NCI-H524 (cell line): Measurements from ENCODE around the gene SATB2.

Experiments
- DNase-seq, 2 experiments: peaks; one replicate each; lab custom pipeline; 2025; lab: John Stamatoyannopoulos, UW

SATB2 gene

DNA sequence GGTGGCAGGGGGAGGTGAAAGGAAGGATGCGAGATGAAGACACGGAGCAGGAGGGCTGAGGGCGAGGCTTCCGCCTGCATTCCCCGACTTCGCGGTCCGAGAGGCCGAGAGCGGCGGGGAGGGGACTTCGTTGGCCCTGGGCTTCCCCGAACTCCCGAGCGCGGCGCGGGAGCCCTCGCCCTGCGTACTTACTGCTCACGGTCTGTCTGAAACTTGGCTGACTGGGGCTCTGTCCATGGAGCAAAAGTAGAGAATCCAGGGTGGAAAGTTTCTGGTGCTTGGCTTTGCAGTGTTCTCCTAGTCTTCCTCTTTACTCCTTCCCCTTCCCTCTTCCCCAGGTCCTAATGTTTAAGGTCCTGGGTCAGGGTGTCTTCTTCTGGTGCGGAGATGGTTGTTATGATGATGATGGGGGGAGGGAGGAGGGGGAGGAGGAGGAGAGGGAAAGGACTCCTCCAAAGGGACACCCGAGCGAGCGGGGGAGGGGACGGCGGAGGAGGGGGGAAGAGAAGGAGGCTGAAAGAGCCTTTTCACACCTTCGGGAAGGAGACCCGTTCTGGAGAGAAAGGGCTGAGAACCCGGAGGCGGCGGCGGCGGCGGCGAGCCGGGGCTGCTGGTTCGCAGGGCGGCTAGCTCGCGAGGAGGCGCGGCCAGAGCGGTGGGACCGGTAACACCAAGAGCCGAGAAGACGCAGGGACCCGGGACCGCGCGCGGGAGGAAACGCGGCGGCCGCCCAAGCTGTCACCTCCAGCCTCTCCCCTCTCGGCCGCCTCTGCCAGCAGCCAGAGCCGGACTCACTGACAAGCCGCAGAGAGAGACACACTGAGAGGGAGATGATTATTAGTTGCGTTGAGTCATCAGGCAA is at the start of gene SATB2:
Gene SATB2 (minus strand): TSS at position 793 of the 862 bp plus-strand sequence. CDS start 1,902 bp downstream, outside the sequence.
- DNase-seq: peak; percentile 29 to 40

DNA sequence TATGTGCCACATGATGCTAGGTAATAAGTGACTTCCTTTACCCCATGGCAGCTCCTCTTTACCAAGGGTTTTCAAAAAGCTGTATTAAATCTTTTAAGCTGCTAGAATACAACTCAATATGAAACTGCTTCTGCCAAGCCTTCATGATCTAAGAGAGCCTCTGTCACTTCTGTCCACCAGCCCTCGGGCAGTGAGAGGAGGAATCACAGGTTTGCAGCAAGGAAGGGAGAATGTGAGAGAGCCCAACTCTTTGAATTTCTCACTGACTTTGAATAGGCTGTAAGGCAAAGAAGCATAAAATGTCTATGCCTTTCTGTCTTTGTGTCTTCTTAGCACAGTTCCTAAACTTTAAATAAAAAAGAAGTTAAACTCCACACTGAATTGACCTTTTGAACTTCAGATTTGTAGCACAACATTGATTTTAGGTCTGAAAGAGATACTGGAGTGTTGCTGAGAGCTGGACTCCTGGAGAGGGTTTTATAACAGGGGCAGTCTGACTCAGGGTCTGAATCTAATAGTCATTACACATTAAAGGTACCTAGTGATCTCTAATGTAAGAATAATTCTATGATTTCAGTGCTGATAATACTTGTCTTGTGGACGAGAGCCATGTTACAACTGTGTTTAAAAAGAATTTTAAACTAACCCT is 48.1 kb upstream of the SATB2 start:
- DNase-seq: no peak

DNA sequence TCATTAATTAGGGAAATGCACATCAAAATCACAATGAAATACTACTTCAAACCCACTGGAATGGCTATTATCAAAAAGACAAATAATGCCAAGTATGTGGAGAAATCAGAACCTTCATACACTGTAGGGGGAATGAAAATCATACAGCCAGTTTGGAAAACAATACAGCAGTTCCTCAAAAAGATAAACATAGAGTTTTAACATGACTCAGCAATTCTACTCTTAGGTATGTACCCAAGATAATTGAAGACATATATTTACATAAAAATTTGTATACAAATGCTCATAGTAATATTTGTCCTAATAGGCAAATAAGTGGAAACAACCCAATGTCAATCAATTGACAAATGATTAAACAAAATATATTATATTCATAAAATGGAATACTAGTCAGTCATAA is 45.4 kb upstream of the SATB2 start:
- no peak for DNase-seq

DNA sequence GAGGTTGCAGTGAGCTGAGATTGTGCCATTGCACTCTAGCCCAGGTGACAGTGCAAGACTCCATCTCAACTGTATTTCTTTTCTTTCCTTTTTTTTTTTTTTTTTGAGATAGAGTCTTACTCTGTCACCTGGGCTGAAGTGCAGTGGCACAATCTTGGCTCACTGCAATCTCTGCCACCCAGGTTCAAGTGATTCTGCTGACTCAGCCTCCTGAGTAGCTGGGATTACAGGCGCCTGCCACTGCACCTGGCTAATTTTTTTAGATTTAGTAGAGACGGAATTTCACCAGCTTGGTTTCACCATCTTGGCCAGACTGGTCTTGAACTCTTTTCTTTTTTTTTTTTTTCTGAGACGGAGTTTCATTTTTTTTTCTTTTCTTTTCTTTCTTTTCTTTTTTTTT is 41.3 kb upstream of the SATB2 start:
- no peak for DNase-seq

DNA sequence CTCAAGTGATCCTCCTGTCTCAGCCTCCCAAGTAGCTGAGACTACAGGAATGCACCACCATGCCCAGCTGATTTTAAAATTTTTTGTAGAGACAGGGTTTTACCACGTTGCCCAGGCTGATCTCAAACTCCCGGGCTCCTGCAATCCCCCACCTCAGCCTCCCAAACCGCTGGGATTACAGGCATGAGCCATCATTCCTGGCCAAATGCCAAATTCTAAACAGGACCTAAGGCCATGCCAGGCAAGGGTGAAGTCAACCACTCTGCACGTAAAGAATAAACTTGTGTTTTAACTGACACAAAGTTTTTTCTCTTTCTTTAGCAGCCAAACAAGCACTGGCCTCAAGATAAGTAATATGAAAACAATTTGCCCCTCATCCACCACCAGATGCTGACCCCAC is 37.4 kb upstream of the SATB2 start:
- no peak for DNase-seq

DNA sequence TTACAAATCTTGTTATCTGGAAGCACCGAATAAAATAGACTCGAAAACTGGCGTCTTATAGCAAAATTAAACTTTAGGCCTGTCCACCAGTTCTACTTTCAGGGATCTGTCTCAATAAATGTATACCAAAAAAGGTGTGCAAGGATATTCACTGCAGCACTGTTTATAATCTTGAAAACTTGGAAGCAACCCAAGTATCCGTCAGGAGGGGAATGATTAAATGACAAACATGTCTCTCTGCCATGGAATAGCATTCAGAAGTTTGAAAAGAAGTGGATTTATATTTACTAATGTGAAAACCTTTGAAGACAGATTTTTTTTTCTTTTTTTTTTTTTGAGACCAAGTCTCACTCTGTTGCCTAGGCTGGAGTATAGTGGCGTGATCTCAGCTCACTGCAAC is 32.3 kb upstream of the SATB2 start:
- DNase-seq: no peak

DNA sequence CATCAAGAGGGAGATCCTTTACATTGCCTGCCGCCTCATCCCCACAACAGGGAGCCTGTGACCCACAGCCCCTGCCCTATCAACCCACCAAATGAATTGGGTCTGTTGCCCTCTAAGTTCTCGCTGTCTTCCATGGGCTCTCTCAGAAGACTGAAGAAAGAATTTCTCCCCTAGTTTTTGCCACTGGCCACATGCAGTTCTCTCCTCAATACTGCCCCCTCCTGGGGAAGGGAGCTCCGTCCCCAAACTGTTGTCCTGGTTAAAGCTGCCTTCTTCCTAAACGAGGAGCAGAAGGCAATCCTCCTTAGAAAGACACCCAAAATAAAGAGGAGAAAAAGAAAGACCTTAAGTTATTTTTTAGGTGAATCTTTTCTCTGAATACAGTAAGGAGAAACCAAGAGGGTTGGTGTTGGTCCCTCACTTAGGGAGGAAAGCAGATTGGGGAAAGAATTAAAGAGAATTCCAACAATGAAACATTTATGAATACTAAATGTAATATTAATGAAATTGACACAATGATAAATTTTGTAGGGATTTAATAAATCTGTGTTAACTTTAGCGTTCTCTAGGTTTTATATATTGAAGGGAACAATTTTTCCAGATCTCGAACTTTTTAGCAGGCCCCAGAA is 31.1 kb upstream of the SATB2 start:
- DNase-seq: peak; percentile 14 to 59

DNA sequence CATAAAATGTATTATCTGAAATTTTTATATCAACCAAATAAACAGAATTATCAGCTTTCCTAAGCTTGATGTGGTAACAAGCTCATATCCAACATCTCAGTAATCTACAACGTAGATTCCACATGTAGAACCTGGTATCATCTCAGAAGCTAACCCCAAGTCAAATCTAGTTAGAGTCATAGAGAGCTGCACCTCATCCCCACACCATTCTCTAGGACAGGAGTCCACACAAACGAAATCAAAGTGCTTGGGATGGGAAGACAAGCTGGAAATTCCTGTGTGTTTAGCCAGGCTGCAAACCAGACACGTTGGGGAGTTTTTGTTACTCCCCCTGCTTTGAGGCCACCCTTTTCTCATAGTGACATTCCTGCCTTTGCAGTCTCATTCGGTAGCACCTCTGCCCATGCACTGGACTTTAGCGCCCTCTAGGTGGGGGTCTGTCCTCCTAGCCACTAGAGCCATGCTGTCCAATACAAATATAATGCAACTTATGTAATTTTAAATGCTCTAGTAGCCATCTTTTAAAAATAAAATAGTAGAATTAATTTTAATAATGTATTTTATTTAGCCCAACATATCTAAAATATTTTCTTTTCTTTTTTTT is 28.1 kb upstream of the SATB2 start:
- DNase-seq: peak; percentile 38 to 68

DNA sequence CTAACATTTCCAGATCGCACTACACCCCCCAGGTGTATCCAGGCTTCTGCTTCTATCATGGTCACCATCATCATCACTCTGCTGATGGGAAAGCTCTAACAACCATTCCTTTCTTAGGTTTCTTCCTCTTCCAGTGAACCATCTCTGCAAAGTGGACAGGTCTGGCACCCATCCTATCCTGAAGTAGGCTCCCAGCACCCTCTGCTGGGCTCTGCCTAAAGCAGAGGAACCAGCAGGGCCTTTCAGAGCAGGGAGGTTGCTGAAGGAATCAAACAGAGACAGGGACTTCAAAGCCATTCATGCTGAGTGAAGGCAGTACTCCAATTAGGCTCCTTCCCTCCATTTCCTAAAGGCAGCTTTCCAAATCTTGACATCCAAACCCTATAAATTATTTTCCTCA is 27.2 kb upstream of the SATB2 start:
- peak in 1 of 2 experiments; percentile 45 for DNase-seq

DNA sequence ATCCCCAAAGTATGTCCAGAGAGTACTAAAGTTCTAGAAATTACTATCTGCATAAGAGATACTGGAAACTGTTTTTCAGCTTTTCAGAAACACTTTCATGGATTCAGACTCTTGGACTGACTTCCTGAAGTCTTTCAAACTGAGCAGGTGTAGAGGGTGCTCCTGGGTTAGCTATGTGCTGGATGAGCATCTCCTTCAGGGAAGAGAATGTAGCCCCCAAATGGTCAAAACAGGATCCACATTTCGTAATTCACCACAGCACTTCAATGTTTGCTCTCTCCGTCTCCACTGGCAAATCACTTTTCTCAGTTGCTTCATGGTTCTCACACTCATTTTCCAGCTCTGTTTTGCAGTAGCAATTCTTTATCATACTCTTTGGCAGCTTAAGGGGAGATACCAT is 23.2 kb upstream of the SATB2 start:
- peak in 1 of 2 experiments; percentile 4 for DNase-seq

DNA sequence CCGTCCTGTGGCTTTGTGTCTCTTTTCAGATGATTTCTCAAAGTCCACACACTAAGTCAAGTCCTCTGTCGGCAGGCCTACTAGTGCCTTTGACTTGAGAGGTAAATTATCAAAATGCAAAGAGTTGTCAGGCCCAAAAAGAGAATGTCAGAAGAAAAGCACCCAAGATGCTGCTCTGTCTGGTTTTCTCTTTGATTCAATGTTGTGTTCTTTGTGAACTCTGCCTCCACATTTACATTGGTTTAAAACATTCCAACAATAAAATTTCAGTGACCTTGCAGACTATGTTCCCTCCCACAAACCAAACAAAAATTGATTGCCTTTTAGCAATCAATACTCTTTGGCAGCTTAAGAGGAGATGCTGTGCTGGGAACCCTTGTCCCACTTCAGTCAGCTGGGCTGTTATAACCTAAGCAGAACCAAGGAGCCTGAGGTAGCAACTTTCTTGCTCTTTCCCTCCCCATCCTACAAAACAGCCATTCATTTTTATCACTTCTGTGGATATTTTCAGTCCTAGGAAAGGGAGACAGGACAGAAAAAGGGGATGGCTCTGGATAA is 19.6 kb upstream of the SATB2 start:
- no peak for DNase-seq

DNA sequence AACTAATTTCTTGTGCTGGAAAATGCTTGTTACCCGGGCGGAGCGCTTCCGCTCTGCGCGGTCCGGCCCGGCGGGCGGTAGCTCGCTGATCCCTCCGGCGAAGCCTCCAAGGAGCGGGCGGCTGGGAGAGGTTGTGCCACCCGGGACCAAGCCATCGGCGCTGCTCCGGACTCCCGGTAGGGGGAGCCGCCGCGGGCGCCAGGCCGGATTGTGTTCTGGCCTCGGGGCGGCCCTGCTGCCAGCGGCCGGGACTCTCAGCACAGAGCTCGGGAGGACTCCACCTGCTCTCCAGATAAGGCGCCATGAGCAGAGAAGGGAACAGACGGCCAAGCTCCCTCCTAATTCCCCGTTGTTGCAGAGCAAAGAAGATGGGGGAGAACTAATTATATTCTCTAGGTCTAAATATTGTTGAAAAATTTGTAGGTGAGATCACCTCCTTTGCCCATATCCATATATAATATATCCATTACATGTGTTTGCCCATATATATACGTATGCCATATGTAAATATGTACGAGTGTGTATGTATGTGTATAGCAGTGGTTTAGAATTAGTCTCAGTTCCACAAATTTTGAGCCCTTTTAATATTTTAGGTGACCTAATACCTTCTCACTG is 13.8 kb upstream of the SATB2 start:
- peak; percentile 72 to 84 for DNase-seq

DNA sequence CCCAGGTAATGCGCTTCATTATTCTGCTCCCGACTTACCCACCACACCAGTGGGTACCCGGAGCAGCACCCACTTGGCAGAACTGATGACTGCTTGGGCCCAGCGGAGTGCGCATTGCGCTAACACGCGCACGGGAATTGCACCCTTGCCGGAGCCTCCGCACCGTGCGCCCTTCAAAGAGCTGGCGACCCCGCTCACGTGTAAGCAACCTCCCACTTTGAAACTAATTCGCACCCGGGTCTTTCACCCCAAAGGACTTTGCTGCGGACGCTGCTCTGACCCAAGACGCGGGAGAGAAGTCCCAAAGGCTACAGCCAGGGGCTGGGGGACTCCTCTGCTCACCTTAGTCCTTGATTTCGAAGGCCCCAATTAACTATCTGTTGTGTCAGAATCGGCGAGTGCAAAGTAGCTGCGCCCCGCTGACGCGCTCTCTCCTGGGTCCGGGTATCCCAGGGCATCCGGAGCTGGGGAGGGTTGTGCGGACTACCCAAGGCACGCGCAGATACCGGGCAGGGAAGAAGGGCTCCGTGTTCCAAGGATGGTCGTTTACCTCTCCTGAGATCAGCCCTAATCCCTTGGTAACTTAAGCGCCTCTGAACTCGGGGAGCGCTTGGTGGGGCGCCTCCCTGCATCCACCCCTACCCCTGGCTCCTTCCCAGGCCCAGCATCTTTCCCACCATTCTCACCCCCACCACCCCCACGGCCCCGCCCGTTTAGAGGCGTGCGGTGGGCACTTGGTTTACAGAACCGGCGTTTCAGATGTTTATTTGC is 13.1 kb upstream of the SATB2 start:
- DNase-seq: peak in 1 of 2 experiments; percentile 47

DNA sequence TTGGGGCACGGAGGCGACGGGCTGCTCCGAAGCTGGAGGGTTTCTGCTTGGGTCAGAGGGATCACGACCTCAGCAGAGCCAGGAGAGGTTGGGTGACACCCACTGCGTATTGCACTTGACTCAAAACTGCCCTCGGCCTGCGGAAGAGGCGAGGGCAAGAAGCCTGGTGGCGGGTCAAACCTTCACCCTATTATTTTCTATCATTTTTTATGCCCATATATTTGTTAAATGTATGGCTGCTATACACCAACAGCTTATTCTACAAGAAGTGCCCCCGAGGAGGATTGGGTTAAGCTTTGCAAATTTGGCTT is 12.6 kb upstream of the SATB2 start:
- no peak for DNase-seq

DNA sequence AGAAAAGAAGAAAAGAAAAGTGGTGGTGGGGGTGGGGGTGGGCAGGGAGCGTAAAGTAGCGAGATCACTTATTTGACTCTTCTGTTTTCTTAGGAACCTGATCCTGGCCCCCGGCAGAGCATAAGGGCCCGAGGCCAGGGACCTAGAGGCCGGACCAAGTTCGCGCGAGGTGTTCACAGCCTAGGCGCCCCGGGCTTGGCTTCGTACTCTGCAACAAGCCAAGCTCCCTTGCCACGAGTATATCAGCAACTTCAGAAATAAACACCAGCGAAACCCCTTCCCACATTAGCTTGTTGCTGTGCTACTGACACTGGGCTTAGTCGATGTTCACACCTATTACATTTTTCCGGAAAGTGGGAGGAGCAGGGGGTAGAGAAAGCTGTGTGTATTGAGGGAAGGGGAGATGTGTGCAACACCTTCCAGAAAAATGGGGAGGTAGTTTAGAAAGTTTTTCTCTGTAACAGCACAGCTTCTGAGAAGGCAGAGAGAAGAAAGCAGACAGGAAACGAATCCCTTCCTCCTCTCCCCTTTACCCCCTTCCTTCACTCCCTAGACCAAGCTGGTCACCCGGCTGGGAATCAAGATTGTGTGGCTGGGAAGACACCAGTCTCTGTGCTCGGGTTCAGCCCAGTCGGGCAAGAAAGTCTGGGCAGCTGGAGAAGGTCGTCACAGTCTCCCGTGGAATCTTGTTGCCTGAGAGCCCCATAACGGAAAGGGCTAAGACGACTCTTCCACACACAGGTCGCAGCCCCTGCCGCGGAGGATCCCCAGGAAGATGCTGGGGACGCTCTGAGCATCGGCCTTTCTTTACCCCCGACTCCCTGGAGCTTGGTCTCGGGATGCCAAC is 12.0 kb upstream of the SATB2 start:
- DNase-seq: peak in 1 of 2 experiments; percentile 16

DNA sequence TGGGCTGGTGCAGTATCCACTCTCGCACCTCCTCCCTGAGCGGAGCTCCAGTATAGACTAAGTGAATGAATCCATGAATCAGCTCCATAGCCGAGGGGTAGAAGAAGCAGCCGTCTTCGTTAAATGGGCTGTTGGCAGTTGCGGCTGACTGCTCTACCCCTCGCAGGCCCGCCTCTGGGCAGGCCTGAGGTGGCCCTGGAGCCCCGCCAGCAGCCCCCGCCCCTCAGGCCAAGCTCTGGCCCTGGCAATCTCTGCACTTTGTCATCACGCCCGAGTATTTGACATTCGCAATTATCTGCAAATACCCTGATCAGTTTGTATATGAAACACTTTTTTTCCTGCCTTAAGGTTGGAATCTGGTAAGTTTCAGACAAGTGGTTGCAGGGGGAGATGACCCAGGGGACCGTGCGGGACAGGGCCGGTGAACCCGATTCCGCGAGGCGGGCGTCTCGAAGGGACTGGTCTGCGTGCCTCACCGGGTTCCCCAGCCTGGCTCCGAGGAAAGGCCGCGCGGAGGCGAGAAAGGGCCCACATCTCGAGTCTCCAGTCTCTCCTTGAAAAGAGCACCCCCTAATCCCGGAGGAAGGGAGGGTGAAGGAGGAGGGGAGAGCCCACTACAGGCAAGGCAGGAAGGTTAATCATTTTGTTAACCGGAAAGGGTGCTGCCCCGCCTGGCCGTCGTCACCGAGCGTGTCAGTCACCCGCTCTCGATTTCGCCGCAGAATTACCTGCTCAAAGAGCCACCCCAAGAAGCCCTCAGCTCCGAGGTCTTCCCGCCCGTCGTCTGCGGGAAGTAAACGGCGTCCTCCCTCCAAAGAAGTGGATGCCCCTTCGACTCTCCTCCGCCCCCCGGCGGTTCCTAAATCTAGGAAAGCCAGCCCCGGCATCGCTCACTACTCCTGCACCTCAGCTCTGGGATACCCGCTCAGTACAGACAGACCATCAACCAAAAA is 11.1 kb upstream of the SATB2 start:
- DNase-seq: peak in 1 of 2 experiments; percentile 28

DNA sequence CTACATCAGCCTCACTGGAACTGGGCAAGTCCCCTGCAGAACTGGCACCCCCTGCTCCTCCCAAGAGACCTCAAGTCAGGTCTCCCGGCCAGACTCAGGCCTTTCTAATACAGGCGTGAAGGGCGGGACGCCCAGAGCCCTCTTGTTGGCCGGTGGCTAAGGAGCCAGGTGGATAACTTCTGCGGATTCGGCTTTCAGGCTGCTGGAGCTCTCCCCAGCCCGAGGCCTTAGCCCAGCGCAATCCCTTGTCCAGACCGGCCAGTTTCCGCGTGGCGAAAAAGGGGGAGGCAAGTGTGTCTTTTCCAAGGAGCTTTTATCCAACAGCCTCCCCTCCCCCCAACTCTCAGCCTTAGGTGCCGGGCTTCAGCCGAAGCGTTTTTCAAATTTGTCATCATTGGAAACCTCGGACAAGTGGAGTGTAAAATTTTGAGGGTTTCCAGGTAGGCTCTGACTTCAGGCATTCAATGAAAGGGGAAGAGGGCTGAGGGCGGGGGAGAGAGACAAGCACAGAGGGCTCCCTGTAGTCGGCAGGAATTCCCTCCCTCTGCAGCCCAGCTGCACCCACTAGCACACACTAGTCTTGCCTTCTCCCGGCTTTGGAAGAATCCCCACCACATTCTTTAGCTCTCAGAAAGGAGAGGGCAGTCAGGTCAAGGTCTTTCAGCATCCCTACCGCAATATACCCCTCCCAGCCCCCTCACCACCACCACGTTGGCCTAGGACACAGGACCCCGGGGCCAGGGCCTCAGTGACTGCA is 9.5 kb upstream of the SATB2 start:
- no peak for DNase-seq

DNA sequence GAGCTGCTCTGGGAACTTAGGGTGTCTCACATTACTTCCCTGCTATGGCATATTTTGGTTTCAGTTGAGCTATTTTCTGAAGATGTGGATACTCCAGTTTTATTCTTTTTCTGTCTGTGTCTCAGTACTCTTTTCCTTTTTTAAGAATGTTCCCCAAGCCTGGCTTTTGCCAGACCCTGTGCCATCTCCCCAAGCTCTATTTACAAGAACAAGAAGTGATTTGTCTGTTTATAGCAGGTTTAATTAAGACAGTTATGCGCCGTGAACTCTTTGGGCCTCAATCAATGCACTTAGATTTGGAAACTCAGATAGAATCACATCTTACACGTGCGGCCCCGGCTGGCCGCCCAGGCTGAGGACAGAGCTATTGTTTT is 8.9 kb upstream of the SATB2 start:
- no peak for DNase-seq
